Neuronal stem cell (in vitro differentiated cells): ENCODE results near the gene MAPK8.

Source experiments
- DNase-seq: peaks from one replicate; pipeline ENCODE4 v3.0.0-alpha.2; 2013; ENCODE audit warnings: low spot score
- H2AFZ ChIP-seq: one replicate; pipeline ENCODE4 v1.6.1; 2013; ENCODE audit warnings: mild to moderate bottlenecking, low read length, inconsistent platforms
- H2AK5ac ChIP-seq: 2 replicates; pipeline ENCODE4 v1.6.1; 2013; ENCODE audit warnings: low read depth, mild to moderate bottlenecking, inconsistent platforms, low read length, moderate library complexity, mixed read lengths
- H2BK120ac ChIP-seq: 2 replicates; pipeline ENCODE4 v1.6.1; 2013; ENCODE audit warnings: low read depth, mild to moderate bottlenecking, inconsistent platforms, low read length, moderate library complexity, mixed read lengths
- H2BK12ac ChIP-seq: one replicate; pipeline ENCODE4 v1.6.1; 2013; ENCODE audit warnings: low read length, inconsistent platforms
- H2BK15ac ChIP-seq: 2 replicates; pipeline ENCODE4 v1.6.1; 2013; ENCODE audit warnings: mild to moderate bottlenecking, low read length, inconsistent platforms, mixed read lengths
- H2BK5ac ChIP-seq: one replicate; pipeline ENCODE4 v1.6.1; 2013; ENCODE audit warnings: inconsistent platforms, mild to moderate bottlenecking, low read length, moderate library complexity
- H3K14ac ChIP-seq: one replicate; pipeline ENCODE4 v1.6.1; 2013; ENCODE audit warnings: low read length, inconsistent platforms
- H3K18ac ChIP-seq: 2 replicates; pipeline ENCODE4 v1.6.1; 2013; ENCODE audit warnings: low read length, inconsistent platforms
- H3K23ac ChIP-seq: 2 replicates; pipeline ENCODE4 v1.6.1; 2013; ENCODE audit warnings: low read depth, mild to moderate bottlenecking, mixed read lengths, low read length, inconsistent platforms; ENCODE audit not compliant: poor library complexity
- H3K27ac ChIP-seq: replicated peaks from 3 replicates; pipeline ENCODE4 v1.5.1; 2013; ENCODE audit warnings: low read length, inconsistent platforms
- H3K27me3 ChIP-seq, 3 experiments: 2 replicates each; pipeline ENCODE4 v1.6.1; 2013; ENCODE audit warnings: low read length in 3 of 3, mild to moderate bottlenecking in 2 of 3, inconsistent platforms in 1 of 3, low read depth in 1 of 3, mixed read lengths in 1 of 3, moderate library complexity in 1 of 3; ENCODE audit not compliant: control insufficient read depth in 3 of 3, insufficient read depth in 3 of 3
- H3K36me3 ChIP-seq, 2 donors: replicated peaks in 1 of 2; 2 replicates each; pipeline ENCODE4 v1.6.1; 2013; ENCODE audit warnings: low read length in 2 of 2; ENCODE audit not compliant: control insufficient read depth in 2 of 2, insufficient read depth in 2 of 2
- H3K4ac ChIP-seq: 2 replicates; pipeline ENCODE4 v1.6.1; 2013; ENCODE audit warnings: inconsistent platforms, mild to moderate bottlenecking, low read length, moderate library complexity
- H3K4me1 ChIP-seq, 2 donors: 1 replicate in 1 of 2; 2 replicates in 1 of 2; pipeline ENCODE4 v1.6.1; 2013; ENCODE audit warnings: low read length in 2 of 2, low read depth in 1 of 2; ENCODE audit not compliant: control insufficient read depth in 2 of 2, insufficient read depth in 1 of 2
- H3K4me2 ChIP-seq: one replicate; pipeline ENCODE4 v1.6.1; 2013; ENCODE audit warnings: mild to moderate bottlenecking, low read length, inconsistent platforms; ENCODE audit not compliant: insufficient read depth, poor library complexity, severe bottlenecking
- H3K4me3 ChIP-seq, 2 donors: 2 replicates each; pipeline ENCODE4 v1.5.1; 2013; ENCODE audit warnings: low read length in 2 of 2, mild to moderate bottlenecking in 2 of 2, inconsistent platforms in 1 of 2, moderate library complexity in 1 of 2
- H3K79me1 ChIP-seq: one replicate; pipeline ENCODE4 v1.6.1; 2013; ENCODE audit warnings: low read depth, mild to moderate bottlenecking, inconsistent platforms, low read length, moderate library complexity
- H3K9ac ChIP-seq: one replicate; pipeline ENCODE4 v1.6.1; 2013; ENCODE audit warnings: mild to moderate bottlenecking, low read depth, low read length, inconsistent platforms; ENCODE audit not compliant: poor library complexity
- H3K9me3 ChIP-seq, 2 donors: replicated peaks in 1 of 2; 2 replicates each; pipeline versions ENCODE3 to v1.6.1; 2013; ENCODE audit warnings: low read length in 2 of 2, mild to moderate bottlenecking in 2 of 2, inconsistent platforms in 1 of 2, low read depth in 1 of 2, mixed read lengths in 1 of 2, moderate library complexity in 1 of 2; ENCODE audit not compliant: control insufficient read depth in 2 of 2, insufficient read depth in 1 of 2
- H4K8ac ChIP-seq: one replicate; pipeline ENCODE4 v1.6.1; 2013; ENCODE audit warnings: low read depth, mild to moderate bottlenecking, inconsistent platforms, low read length, moderate library complexity
- H4K91ac ChIP-seq: one replicate; pipeline ENCODE4 v1.6.1; 2013; ENCODE audit warnings: low read length, low read depth, mild to moderate bottlenecking, inconsistent platforms; ENCODE audit not compliant: poor library complexity
- WGBS, 2 donors: extraction: QIAGEN DNeasy Blood & Tissue Kit; methylation state at CpG; one replicate each; pipeline ENCODE4 v1.1.7; 2013; ENCODE audit warnings: missing lambda C conversion rate in 2 of 2, mixed read lengths in 1 of 2; ENCODE audit not compliant: insufficient read length in 2 of 2, insufficient replicate concordance in 1 of 2; ENCODE audit errors: extremely low coverage in 2 of 2; 5-methylcytosine and 5-hydroxymethylcytosine counted together

The MAPK8 gene

GRCh38 chr10:48383393-48383792 lies 76.9 kb downstream of the MAPK8 start:
- Histone ChIP-seq H3K4me1 (no peaks in the 10 kb centered on the region), H4K91ac (no peak overlapping the region), H3K4me3 (no peak overlapping the region), H3K4me2 (no peak overlapping the region), H2BK12ac (no peak overlapping the region), H2BK15ac (no peak overlapping the region), H3K18ac (no peak overlapping the region), H3K14ac (no peak overlapping the region), H4K8ac (no peak overlapping the region), H3K9me3 (peaks cover 3 to 7% of the 10 kb centered on the region in 2 donors), H3K4ac (no peak overlapping the region), H2BK120ac (no peak overlapping the region), H2BK5ac (no peak overlapping the region), H3K79me1 (peaks cover 2% of the 10 kb centered on the region), H2AK5ac (no peak overlapping the region), H3K27me3 (no peaks in the 10 kb centered on the region), H3K9ac (no peak overlapping the region), H3K36me3 (peaks cover 2% of the 10 kb centered on the region in 2 donors), H3K27ac (no peak overlapping the region), H3K23ac (no peak overlapping the region), H2AFZ (no peak overlapping the region)
- DNase-seq: no peak

- H4K8ac ChIP-seq: no peak overlapping the region
These were observed 78.2 kb downstream of the MAPK8 start for GRCh38 chr10:48384699-48384982.

GRCh38 chr10:48389272-48389671 lies 82.8 kb downstream of the MAPK8 start:
- Histone ChIP-seq H3K23ac (no peak overlapping the region), H3K36me3 (no peaks in the 10 kb centered on the region), H3K14ac (no peak overlapping the region), H2AK5ac (no peak overlapping the region), H3K79me1 (no peaks in the 10 kb centered on the region), H4K8ac (no peak overlapping the region), H2BK5ac (no peak overlapping the region), H3K18ac (no peak overlapping the region), H3K4ac (no peak overlapping the region), H2BK15ac (no peak overlapping the region), H3K4me3 (no peak overlapping the region), H3K27me3 (no peaks in the 10 kb centered on the region), H3K27ac (no peak overlapping the region), H3K9ac (no peak overlapping the region), H3K4me1 (no peaks in the 10 kb centered on the region), H2BK120ac (no peak overlapping the region), H2AFZ (no peak overlapping the region), H4K91ac (no peak overlapping the region), H3K4me2 (no peak overlapping the region), H3K9me3 (no peaks in the 10 kb centered on the region), H2BK12ac (no peak overlapping the region)
- WGBS, 2 donors: no CpG with 5 or more reads among the region's 2 CpGs
- no peak for DNase-seq

More at GRCh38 chr10:48384699-48384982, 78.2 kb downstream of the MAPK8 start:
- H2BK5ac ChIP-seq: no peak overlapping the region
- no peak overlapping the region for H2BK12ac ChIP-seq
- no peak overlapping the region for H3K4me2 ChIP-seq
- H3K18ac ChIP-seq: no peak overlapping the region
- H3K4me1 ChIP-seq: no peaks in the 10 kb centered on the region
- peaks cover 2% of the 10 kb centered on the region in 2 donors for H3K36me3 ChIP-seq
- no peak overlapping the region for H2AFZ ChIP-seq
- H3K9me3 ChIP-seq: peaks cover 3 to 7% of the 10 kb centered on the region in 2 donors
- no peak overlapping the region for H3K4ac ChIP-seq
- H2AK5ac ChIP-seq: no peak overlapping the region
- no peak overlapping the region for H3K27ac ChIP-seq
- no peak overlapping the region for H3K14ac ChIP-seq
- no peak overlapping the region for H3K23ac ChIP-seq
- H4K91ac ChIP-seq: no peak overlapping the region
- H2BK120ac ChIP-seq: no peak overlapping the region
- H2BK15ac ChIP-seq: no peak overlapping the region
- no peak overlapping the region for H3K9ac ChIP-seq
- no peak for DNase-seq
- H3K4me3 ChIP-seq: no peak overlapping the region
- no peaks in the 10 kb centered on the region for H3K27me3 ChIP-seq
- H3K79me1 ChIP-seq: peaks cover 2% of the 10 kb centered on the region

- no peaks in the 10 kb centered on the region for H3K9me3 ChIP-seq
- H2BK12ac ChIP-seq: no peak overlapping the region
- H3K9ac ChIP-seq: no peak overlapping the region
- H3K36me3 ChIP-seq: no peaks in the 10 kb centered on the region
- H3K4me3 ChIP-seq: no peak overlapping the region
- H2BK15ac ChIP-seq: no peak overlapping the region
- H2BK120ac ChIP-seq: no peak overlapping the region
- no peak overlapping the region for H4K8ac ChIP-seq
- H3K4me2 ChIP-seq: no peak overlapping the region
- H3K18ac ChIP-seq: no peak overlapping the region
- H3K4me1 ChIP-seq: no peaks in the 10 kb centered on the region
- no peak overlapping the region for H3K4ac ChIP-seq
- no peak overlapping the region for H2AK5ac ChIP-seq
- WGBS, 2 donors: no CpG with 5 or more reads among the region's 2 CpGs
- no peak for DNase-seq
- no peak overlapping the region for H4K91ac ChIP-seq
- H2BK5ac ChIP-seq: no peak overlapping the region
- no peaks in the 10 kb centered on the region for H3K27me3 ChIP-seq
- H3K79me1 ChIP-seq: no peaks in the 10 kb centered on the region
- no peak overlapping the region for H3K14ac ChIP-seq
- H3K23ac ChIP-seq: no peak overlapping the region
- H2AFZ ChIP-seq: no peak overlapping the region
- H3K27ac ChIP-seq: no peak overlapping the region
These were observed 83.5 kb downstream of the MAPK8 start for GRCh38 chr10:48389846-48390557.
